HepG2 (cell line): ENCODE measurements around the gene DAG1. TPM values are rescaled to one million over a fixed set of nuclear protein-coding genes. Genes with fewer than 3 reads are reported as not detected.

ENCODE experiments used
- AGO2 ChIP-seq: fragments of 200-400 bp; formaldehyde crosslinking; optimal IDR thresholded peaks from 2 replicates; pipeline ENCODE3; 2017; ENCODE audit warnings: mild to moderate bottlenecking, low read depth, low read length, moderate library complexity
- EEA1 ChIP-seq: sonication (generic); formaldehyde crosslinking; IDR thresholded peaks from 2 replicates; pipeline ENCODE4 v1.5.1; 2020; ENCODE audit warnings: mild to moderate bottlenecking, missing genetic modification reagents, borderline replicate concordance
- HDAC1 ChIP-seq: sonication (generic); formaldehyde crosslinking; IDR thresholded peaks from 2 replicates; pipeline ENCODE4 v1.5.1; 2020; ENCODE audit warnings: mild to moderate bottlenecking, missing genetic modification reagents
- HDAC2 ChIP-seq: sonication (generic); formaldehyde crosslinking; IDR thresholded peaks from 2 replicates; pipeline ENCODE4 v1.4.0; 2020; ENCODE audit warnings: missing genetic modification reagents
- HES4 ChIP-seq: sonication (generic); formaldehyde crosslinking; IDR thresholded peaks from 2 replicates; pipeline ENCODE4 v1.9.0; 2021; ENCODE audit warnings: mild to moderate bottlenecking, missing genetic modification reagents, borderline replicate concordance
- KAT8 ChIP-seq: IDR thresholded peaks from 2 replicates; pipeline ENCODE4 v1.6.1; 2016; ENCODE audit warnings: missing genetic modification reagents, missing compliant biosample characterization
- KLF12 ChIP-seq: sonication (generic); formaldehyde crosslinking; IDR thresholded peaks from 2 replicates; pipeline ENCODE4 v1.4.0; 2020; ENCODE audit warnings: missing genetic modification reagents, borderline replicate concordance
- LRRFIP1 ChIP-seq: sonication (generic); formaldehyde crosslinking; conservative IDR thresholded peaks from 2 replicates; pipeline ENCODE4 v1.4.0; 2020; ENCODE audit warnings: missing genetic modification reagents
- MLXIP ChIP-seq: sonication (generic); formaldehyde crosslinking; IDR thresholded peaks from 2 replicates; pipeline ENCODE4 v1.9.0; 2021; ENCODE audit warnings: missing genetic modification reagents, borderline replicate concordance
- NCOA2 ChIP-seq: sonication (generic); formaldehyde crosslinking; IDR thresholded peaks from 2 replicates; pipeline ENCODE4 v1.8.0; 2022; ENCODE audit warnings: inconsistent platforms
- NCOA5 ChIP-seq: sonication (generic); formaldehyde crosslinking; IDR thresholded peaks from 2 replicates; pipeline ENCODE4 v1.4.0; 2020; ENCODE audit warnings: missing genetic modification reagents
- SIX4 ChIP-seq: sonication (generic); formaldehyde crosslinking; IDR thresholded peaks from 2 replicates; pipeline ENCODE4 v1.4.0; 2020; ENCODE audit warnings: missing genetic modification reagents
- SMAD3 ChIP-seq: sonication (generic); formaldehyde crosslinking; IDR thresholded peaks from 2 replicates; pipeline ENCODE4 v1.4.0; 2020; ENCODE audit warnings: missing genetic modification reagents
- SNAPC2 ChIP-seq: sonication (generic); formaldehyde crosslinking; IDR thresholded peaks from 2 replicates; pipeline ENCODE4 v1.8.1; 2022; ENCODE audit warnings: mild to moderate bottlenecking, missing genetic modification reagents
- ZBTB37 ChIP-seq: sonication (generic); formaldehyde crosslinking; IDR thresholded peaks from 2 replicates; pipeline ENCODE4 v1.4.0; 2020; ENCODE audit warnings: mild to moderate bottlenecking, missing genetic modification reagents
- ZFP36L1 ChIP-seq: sonication (generic); formaldehyde crosslinking; IDR thresholded peaks from 2 replicates; pipeline ENCODE4 v1.8.0; 2022; ENCODE audit warnings: mild to moderate bottlenecking, missing genetic modification reagents, moderate library complexity
- ZNF24 ChIP-seq: fragments of 450-650 bp; IDR thresholded peaks from 2 replicates; pipeline ENCODE4 v1.6.1; 2017; ENCODE audit warnings: antibody characterized with exemption, mild to moderate bottlenecking
- ZNF546 ChIP-seq: sonication (generic); formaldehyde crosslinking; conservative IDR thresholded peaks from 2 replicates; pipeline ENCODE4 v1.8.1; 2023; ENCODE audit warnings: mild to moderate bottlenecking, missing genetic modification reagents
- ZNF703 ChIP-seq: sonication (generic); formaldehyde crosslinking; IDR thresholded peaks from 2 replicates; pipeline ENCODE4 v1.5.1; 2020; ENCODE audit warnings: missing genetic modification reagents, mild to moderate bottlenecking, moderate library complexity, borderline replicate concordance
- ZNF879 ChIP-seq: sonication (generic); formaldehyde crosslinking; IDR thresholded peaks from 2 replicates; pipeline ENCODE4 v1.8.1; 2023; ENCODE audit warnings: missing genetic modification reagents
- ZSCAN25 ChIP-seq: sonication (generic); formaldehyde crosslinking; IDR thresholded peaks from 2 replicates; pipeline ENCODE4 v1.8.0; 2022; ENCODE audit warnings: mild to moderate bottlenecking, missing genetic modification reagents
- polyA plus RNA-seq, 8 experiments: library from polyadenylated mRNA; depleted of rRNA in 3 of 8; stranded (reverse) in 7 of 8; unstranded in 1 of 8; fragments of >200 nt; fragmentation: Illumina TruSeq in 4 of 8; extraction: Trizol in 4 of 8; gene quantifications; 2 replicates each; pipeline versions ENCODE4 v1.2.1 to v1.2.3, GENCODE V29; 2011 to 2016; ENCODE audit warnings: low read depth in 4 of 8, missing spikeins in 1 of 8, mixed read lengths in 1 of 8; ENCODE audit not compliant: insufficient read depth in 1 of 8
- total RNA-seq, 5 experiments: library from RNA; depleted of rRNA; stranded (reverse); fragments of >200 nt; fragmentation: Illumina TruSeq; extraction: Trizol; gene quantifications; 2 replicates each; pipeline ENCODE4 v1.2.3, GENCODE V29; 2016; ENCODE audit warnings: low read depth in 1 of 5

The DAG1 gene
- total and polyA plus RNA-seq, 2 of the 13 experiments (the other 11 are each of a cell fraction or from before 2014, with no cell fraction given): 47.3 to 50.4 TPM

- TF ChIP-seq MLXIP (no peak), EEA1 (CRISPR knock-in tag) (no peak), KAT8 (CRISPR knock-in tag) (no peak), HES4 (CRISPR knock-in tag) (no peak), SMAD3 (CRISPR knock-in tag) (0 out of 2 replicates have a peak, but pooled peaks have one; percentile 29), ZNF703 (no peak), ZFP36L1 (no peak), KLF12 (no peak), AGO2 (no peak), LRRFIP1 (CRISPR knock-in tag) (no peak), NCOA5 (no peak), ZBTB37 (CRISPR knock-in tag) (no peak), ZNF24 (no peak), SIX4 (CRISPR knock-in tag) (no peak), HDAC1 (CRISPR knock-in tag) (0 out of 2 replicates have a peak, but pooled peaks have one; percentile 21), ZNF879 (CRISPR knock-in tag) (no peak), ZNF546 (CRISPR knock-in tag) (no peak), ZSCAN25 (CRISPR knock-in tag) (no peak), HDAC2 (CRISPR knock-in tag) (no peak; the same call in 1 of the 2 replicates), NCOA2 (CRISPR knock-in tag) (peak; percentile 44; the same call in 1 of the 2 replicates), SNAPC2 (CRISPR knock-in tag) (no peak)
Observed at GRCh38 chr3:49500732-49501609, 30.9 kb downstream of the DAG1 start (continued).
